Tibial nerve (tissue), 3 donors: ENCODE results near the gene PODXL2.

ENCODE experiments used
- POLR2A ChIP-seq, 2 donors: fragments of 450-650 bp; IDR thresholded peaks; one replicate each; pipeline ENCODE4 v1.6.1; 2017; ENCODE audit warnings: antibody characterized with exemption in 2 of 2, mild to moderate bottlenecking in 2 of 2, moderate library complexity in 2 of 2
- TF ChIP-seq, protein P1 (sequence below), 5 experiments: fragments of 200-600 bp in 3 of 5; fragments of 450-650 bp in 2 of 5; sonication (generic) in 3 of 5; IDR thresholded peaks; one replicate each; pipeline ENCODE4 v1.5.1; 2016 to 2019; ENCODE audit warnings: antibody characterized with exemption in 5 of 5, mild to moderate bottlenecking in 3 of 5, moderate library complexity in 2 of 5

DNA sequence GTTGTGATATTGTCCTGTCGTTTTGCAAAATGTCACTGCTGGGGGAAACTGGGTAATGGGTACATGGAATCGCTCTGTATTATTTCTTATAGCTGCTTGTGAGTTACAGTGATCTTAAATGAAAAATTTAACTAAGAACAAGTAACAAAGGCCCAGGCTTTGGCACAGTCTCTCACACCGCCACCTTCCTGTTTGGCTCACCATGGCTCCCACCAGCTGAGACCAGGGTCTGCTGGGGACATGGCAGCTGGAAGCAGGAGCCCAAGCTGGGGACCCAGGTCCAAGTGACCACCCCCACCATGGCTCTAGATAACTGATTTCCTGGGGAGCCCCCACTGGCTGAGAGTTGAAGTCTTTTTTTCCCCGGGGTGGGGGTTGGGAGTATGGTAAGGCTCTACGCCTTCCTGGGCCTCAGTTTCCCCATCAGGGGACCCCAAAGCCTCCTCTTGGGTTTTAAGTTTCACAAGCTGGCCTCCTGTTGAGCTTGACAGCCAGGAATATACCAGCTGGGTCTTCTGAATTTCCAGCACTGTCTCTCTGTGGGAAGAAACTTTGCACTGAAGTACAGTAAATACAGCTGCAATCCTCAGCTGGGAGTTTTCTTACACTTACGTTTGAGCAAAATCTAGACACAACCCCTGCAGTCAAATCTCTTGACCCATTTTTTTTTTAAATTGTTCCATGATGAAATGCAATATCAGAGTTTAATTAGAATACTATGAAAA, 69.9 kb downstream of the PODXL2 start:
- TF ChIP-seq, protein P1, sequence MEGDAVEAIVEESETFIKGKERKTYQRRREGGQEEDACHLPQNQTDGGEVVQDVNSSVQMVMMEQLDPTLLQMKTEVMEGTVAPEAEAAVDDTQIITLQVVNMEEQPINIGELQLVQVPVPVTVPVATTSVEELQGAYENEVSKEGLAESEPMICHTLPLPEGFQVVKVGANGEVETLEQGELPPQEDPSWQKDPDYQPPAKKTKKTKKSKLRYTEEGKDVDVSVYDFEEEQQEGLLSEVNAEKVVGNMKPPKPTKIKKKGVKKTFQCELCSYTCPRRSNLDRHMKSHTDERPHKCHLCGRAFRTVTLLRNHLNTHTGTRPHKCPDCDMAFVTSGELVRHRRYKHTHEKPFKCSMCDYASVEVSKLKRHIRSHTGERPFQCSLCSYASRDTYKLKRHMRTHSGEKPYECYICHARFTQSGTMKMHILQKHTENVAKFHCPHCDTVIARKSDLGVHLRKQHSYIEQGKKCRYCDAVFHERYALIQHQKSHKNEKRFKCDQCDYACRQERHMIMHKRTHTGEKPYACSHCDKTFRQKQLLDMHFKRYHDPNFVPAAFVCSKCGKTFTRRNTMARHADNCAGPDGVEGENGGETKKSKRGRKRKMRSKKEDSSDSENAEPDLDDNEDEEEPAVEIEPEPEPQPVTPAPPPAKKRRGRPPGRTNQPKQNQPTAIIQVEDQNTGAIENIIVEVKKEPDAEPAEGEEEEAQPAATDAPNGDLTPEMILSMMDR (IDR thresholded peaks at IDR 0.05), result no peak
- TF ChIP-seq POLR2A (IDR thresholded peaks at IDR 0.05), result no peak
